ENCODE measurements around the gene ZMYM2. TPM values are rescaled to one million over a fixed set of nuclear protein-coding genes. Genes with fewer than 3 reads are reported as not detected.
A peak's percentile ranks its signal among the peaks of the same experiment; 100 is the strongest.

ZMYM2 gene
- total RNA-seq, 1 experiment from 2014 or later: 159 TPM

DNA sequence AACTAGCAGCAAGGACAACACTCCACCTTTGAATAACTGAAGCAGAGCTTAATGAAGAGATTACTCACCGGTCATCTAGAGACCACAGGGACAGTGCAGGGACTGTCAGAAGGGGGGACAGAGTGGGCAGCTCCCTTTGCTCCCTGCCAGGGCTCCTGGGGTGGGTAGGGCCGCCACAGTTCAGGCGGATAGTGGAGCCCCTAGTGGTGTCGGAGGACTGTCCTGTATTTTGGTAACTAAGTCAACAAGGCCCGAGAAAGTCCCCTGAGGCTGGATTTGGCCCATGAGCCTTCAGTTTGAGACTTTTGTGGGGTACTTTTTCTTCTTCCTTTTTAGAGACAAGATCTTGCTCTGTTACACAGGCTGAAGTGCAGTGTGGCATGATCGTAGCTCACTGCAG lies 157.7 kb downstream of the ZMYM2 start (continued):
- TF ChIP-seq, protein P1, sequence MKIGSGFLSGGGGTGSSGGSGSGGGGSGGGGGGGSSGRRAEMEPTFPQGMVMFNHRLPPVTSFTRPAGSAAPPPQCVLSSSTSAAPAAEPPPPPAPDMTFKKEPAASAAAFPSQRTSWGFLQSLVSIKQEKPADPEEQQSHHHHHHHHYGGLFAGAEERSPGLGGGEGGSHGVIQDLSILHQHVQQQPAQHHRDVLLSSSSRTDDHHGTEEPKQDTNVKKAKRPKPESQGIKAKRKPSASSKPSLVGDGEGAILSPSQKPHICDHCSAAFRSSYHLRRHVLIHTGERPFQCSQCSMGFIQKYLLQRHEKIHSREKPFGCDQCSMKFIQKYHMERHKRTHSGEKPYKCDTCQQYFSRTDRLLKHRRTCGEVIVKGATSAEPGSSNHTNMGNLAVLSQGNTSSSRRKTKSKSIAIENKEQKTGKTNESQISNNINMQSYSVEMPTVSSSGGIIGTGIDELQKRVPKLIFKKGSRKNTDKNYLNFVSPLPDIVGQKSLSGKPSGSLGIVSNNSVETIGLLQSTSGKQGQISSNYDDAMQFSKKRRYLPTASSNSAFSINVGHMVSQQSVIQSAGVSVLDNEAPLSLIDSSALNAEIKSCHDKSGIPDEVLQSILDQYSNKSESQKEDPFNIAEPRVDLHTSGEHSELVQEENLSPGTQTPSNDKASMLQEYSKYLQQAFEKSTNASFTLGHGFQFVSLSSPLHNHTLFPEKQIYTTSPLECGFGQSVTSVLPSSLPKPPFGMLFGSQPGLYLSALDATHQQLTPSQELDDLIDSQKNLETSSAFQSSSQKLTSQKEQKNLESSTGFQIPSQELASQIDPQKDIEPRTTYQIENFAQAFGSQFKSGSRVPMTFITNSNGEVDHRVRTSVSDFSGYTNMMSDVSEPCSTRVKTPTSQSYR (CRISPR knock-in tag; IDR thresholded peaks at IDR 0.05): no peak
- TF ChIP-seq, protein P2, sequence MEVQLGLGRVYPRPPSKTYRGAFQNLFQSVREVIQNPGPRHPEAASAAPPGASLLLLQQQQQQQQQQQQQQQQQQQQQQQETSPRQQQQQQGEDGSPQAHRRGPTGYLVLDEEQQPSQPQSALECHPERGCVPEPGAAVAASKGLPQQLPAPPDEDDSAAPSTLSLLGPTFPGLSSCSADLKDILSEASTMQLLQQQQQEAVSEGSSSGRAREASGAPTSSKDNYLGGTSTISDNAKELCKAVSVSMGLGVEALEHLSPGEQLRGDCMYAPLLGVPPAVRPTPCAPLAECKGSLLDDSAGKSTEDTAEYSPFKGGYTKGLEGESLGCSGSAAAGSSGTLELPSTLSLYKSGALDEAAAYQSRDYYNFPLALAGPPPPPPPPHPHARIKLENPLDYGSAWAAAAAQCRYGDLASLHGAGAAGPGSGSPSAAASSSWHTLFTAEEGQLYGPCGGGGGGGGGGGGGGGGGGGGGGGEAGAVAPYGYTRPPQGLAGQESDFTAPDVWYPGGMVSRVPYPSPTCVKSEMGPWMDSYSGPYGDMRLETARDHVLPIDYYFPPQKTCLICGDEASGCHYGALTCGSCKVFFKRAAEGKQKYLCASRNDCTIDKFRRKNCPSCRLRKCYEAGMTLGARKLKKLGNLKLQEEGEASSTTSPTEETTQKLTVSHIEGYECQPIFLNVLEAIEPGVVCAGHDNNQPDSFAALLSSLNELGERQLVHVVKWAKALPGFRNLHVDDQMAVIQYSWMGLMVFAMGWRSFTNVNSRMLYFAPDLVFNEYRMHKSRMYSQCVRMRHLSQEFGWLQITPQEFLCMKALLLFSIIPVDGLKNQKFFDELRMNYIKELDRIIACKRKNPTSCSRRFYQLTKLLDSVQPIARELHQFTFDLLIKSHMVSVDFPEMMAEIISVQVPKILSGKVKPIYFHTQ (CRISPR knock-in tag; IDR thresholded peaks at IDR 0.05): no peak
- no peak for TF ChIP-seq RELA (CRISPR knock-in tag; IDR thresholded peaks at IDR 0.05; ENCODE audit: borderline replicate concordance)
- no peak for TF ChIP-seq ARID4B (CRISPR knock-in tag; IDR thresholded peaks at IDR 0.05; ENCODE audit: borderline replicate concordance)
- no peak for TF ChIP-seq FOXK1 (CRISPR knock-in tag; IDR thresholded peaks at IDR 0.05)
- TF ChIP-seq, protein P3, sequence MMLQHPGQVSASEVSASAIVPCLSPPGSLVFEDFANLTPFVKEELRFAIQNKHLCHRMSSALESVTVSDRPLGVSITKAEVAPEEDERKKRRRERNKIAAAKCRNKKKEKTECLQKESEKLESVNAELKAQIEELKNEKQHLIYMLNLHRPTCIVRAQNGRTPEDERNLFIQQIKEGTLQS (CRISPR knock-in tag; conservative IDR thresholded peaks at IDR 0.05): no peak

GRCh38 chr13:20118268-20119140 lies 160.0 kb downstream of the ZMYM2 start:
- DNase-seq (ENCODE audit: low spot score) (peak; percentile 46), ATAC-seq (peak; percentile 41)
- Mint-ChIP-seq H3K9me3 (no peaks in the 10 kb centered on the region), H3K4me1 (peaks cover 27% of the 10 kb centered on the region), H3K27ac (no peak overlapping the region), H3K36me3 (no peaks in the 10 kb centered on the region), H3K27me3 (ENCODE audit: low read depth) (peaks cover 4% of the 10 kb centered on the region; the same call in 1 of the 2 replicates), H3K4me3 (peak overlapping the region; percentile 67)
- ChIA-PET CTCF (interaction anchor here (0.7 to 2.7 kb wide), 11 partner anchors 9 to 191 kb away, joined by 3 to 42 read pairs (median 3); partner anchors contain the start of gene GJA3), POLR2A (interaction anchor here (0.6 to 1.9 kb wide), 2 partner anchors 9 to 182 kb away, joined by 3 to 7 read pairs; no protein-coding TSS in a partner anchor)
- TF ChIP-seq, protein P4, sequence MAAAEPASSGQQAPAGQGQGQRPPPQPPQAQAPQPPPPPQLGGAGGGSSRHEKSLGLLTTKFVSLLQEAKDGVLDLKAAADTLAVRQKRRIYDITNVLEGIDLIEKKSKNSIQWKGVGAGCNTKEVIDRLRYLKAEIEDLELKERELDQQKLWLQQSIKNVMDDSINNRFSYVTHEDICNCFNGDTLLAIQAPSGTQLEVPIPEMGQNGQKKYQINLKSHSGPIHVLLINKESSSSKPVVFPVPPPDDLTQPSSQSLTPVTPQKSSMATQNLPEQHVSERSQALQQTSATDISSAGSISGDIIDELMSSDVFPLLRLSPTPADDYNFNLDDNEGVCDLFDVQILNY (CRISPR knock-in tag; IDR thresholded peaks at IDR 0.05): no peak
- TF ChIP-seq PRRX2 (CRISPR knock-in tag; IDR thresholded peaks at IDR 0.05) (no peak), ZNF671 (CRISPR knock-in tag; IDR thresholded peaks at IDR 0.05) (no peak)
- TF ChIP-seq, protein P5, sequence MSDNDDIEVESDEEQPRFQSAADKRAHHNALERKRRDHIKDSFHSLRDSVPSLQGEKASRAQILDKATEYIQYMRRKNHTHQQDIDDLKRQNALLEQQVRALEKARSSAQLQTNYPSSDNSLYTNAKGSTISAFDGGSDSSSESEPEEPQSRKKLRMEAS (CRISPR knock-in tag; IDR thresholded peaks at IDR 0.05): peak; percentile 51; the same call in 1 of the 2 replicates
